ENCODE results near the gene PRDM11.

PRDM11 gene

DNA sequence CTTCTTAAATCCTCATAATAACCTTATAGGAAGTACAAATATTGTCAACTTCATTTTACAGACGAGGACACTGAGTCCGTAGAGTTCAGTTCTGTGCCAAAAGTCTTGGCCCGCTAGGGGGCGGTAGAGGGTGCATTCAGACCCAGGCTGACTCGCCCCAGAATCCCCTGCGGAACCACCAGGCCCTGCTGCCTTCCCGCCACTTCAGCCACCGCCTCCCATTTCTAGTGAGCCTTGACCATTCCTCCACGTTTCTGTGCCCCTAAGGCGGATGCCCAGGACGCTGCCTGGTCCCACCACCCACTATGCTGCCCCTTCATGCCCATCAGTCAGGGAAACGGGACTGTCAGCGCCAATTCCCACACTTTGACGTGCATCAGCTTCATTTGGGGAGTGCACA, 120.6 kb downstream of the PRDM11 start:
- DNase-seq = peak in 1 of 2 donors; percentile 60

- no peak for DNase-seq
Measured at GRCh38 chr11:45267652-45268299, 121.3 kb downstream of the PRDM11 start.

GRCh38 chr11:45269678-45270077, 123.2 kb downstream of the PRDM11 start:
- no peak for DNase-seq

DNA sequence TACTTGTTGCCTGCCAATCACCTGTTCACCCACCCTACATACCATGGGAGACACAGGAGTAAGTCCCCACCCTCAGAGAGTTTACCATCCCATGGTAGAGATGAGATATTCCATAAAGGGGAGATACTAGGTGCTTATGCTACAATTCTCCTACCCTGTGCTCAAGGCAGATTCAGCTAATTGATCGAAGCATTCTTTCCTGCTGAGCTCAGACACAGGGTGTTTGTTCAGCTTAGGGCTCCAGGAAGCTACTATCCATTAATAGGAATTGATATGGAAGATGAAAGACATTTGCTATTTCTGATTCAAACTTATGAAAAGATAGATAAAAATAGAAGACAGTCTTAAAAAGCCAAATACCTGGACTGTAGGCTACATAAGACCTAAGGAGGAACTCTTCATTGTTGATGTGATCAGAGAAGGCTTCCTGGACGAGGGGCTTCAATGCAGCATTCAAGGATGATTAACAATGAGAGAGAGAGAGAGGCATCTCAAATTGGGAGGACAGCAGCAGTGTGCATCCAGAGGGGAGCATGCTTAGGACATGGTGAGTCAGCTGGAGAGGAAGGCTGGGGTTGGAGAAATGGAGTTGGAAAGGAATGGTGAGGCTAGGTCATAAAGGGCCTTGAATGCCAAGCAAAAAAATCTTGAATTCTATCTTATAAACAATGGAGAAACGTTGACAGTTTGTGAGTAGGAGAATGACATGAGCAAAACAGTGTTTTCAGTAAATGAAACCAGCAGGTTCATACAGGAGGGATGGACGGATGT, 124.7 kb downstream of the PRDM11 start:
- DNase-seq = no peak

DNA sequence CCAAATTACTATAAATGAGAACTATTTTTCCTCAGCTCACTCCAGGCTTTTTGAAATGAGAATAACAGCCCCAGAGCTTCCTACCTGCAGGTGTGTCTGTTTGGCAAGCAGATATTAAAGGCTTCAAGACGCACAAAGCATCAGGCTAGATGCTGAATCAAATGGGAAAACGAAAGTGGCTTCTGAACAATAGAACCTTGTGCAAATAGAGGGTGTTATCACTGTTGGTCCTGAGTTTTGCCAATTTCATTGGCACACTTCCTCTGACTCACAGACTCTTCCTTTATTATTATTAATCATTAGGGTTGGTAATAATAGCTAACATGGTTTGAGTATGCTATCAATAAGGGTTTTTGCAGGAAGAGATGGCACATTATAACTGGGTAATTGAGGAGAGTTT, 126.3 kb downstream of the PRDM11 start:
- no peak for DNase-seq

- no peak for DNase-seq
Measured at GRCh38 chr11:45273509-45273908, 127.1 kb downstream of the PRDM11 start.

DNA sequence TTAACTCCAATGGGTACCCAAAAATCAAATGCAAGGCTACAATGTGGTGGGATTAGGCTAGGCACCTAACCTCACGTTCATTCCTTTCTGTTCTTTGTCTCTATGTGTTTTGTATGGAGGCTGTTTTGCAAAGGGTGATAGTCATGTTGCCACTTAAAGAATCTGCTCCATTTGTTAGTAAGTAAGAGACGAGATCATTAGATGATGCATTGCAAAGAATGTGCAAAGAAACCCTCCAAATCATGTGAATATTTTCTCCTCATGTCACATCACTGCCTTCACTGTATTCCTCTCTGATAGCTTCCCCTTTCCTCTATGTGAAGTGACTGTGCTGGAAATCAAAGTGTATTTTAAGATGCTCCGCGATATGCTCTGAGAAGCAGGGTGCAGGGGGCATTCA, 127.8 kb downstream of the PRDM11 start:
- no peak for DNase-seq

DNA sequence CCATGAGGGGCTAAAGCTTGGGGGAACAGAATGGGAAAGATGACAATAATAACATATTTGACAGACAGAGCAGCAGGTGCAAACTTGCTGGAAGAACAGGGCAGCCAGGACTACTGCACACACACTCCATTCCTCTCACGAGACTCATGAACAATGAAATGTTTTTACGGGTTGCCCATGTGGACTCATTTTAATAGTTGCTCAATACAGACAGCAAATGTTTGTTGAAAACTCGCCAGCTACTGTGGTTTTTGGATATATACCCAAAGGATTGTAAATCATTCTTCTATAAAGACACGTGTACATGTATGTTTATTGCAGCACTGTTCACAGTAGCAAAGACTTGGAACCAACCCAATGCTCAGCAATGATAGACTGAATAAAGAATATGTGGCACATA, 129.4 kb downstream of the PRDM11 start:
- no peak for DNase-seq

GRCh38 chr11:45278714-45279113, 132.3 kb downstream of the PRDM11 start:
- no peak for DNase-seq

- no peak for DNase-seq
Measured at GRCh38 chr11:45279645-45280044, 133.2 kb downstream of the PRDM11 start.

- no peak for DNase-seq
Measured at GRCh38 chr11:45280449-45280848, 134.0 kb downstream of the PRDM11 start.

GRCh38 chr11:45282081-45282480, 135.6 kb downstream of the PRDM11 start:
- DNase-seq = no peak

Measured in stimulated activated CD4-positive, alpha-beta T cell treated with anti-CD3 and anti-CD28 coated beads, Interleukin-2, amount 100 ng/mL, for 24 hours (primary cell).